SK-N-SH treated with all-trans-retinoic acid at 6 μM for 48 hours (cell line): Measurements from ENCODE around the gene TTL.

Source experiments
- CSDC2 ChIP-seq: fragments of 250-450 bp; sonication (Bioruptor Pico); IDR thresholded peaks from 2 replicates; pipeline ENCODE4 v1.5.0; 2020; ENCODE audit warnings: mild to moderate bottlenecking, moderate library complexity
- PPARA ChIP-seq: fragments of 250-450 bp; sonication (Bioruptor Pico); IDR thresholded peaks from 2 replicates; pipeline ENCODE4 v1.5.0; 2020; ENCODE audit warnings: mild to moderate bottlenecking, borderline replicate concordance
- TSHZ2 ChIP-seq: fragments of 250-450 bp; sonication (Bioruptor Pico); IDR thresholded peaks from 2 replicates; pipeline ENCODE4 v1.5.0; 2020; ENCODE audit warnings: mild to moderate bottlenecking, moderate library complexity

The TTL gene

DNA sequence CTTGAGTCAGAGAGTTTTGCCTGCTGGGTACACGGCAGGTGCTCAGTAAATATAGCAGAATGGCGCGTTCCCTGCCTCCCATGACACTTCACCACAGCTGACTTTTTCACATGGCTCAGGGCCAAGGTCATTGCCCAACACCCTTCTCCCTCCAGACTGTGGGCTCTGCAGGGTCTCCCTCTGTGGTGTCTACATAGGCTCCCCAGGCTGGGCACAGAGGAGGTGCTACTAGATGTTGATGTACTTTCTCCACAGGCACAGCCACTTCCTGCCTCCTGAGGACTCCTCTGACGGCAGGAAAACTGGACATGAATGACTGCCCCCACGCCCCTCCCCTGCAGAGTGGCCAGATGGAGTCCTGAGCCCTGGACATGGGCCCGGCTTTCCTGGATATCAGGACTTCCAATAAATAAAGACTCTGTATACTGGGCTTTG is 106.7 kb downstream of the TTL start (continued):
- TF ChIP-seq TSHZ2 (CRISPR knock-in tag) (no peak), CSDC2 (CRISPR knock-in tag) (no peak), PPARA (no peak)
